ENCODE data around the gene ADAR.
A peak's percentile ranks its signal among the peaks of the same experiment; 100 is the strongest.

ADAR gene

GRCh38 chr1:154556422-154556821, 51.6 kb downstream of the ADAR start:
- no peak overlapping the region for H3K23ac ChIP-seq (ENCODE audit: low read depth, low read length, poor library complexity)
- H3K79me1 ChIP-seq (ENCODE audit: low read depth, low read length) = peaks cover 4% of the 10 kb centered on the region
- H3K4me2 ChIP-seq (ENCODE audit: insufficient read depth, low read length, poor library complexity, severe bottlenecking) = peak overlapping the region; percentile 35
- H2BK120ac ChIP-seq (ENCODE audit: low read depth, low read length) = no peak overlapping the region
- no peak overlapping the region for H3K27ac ChIP-seq (replicated peaks; ENCODE audit: low read length)
- H2BK12ac ChIP-seq (ENCODE audit: low read length) = no peak overlapping the region
- H4K8ac ChIP-seq (ENCODE audit: low read depth, low read length) = no peak overlapping the region
- no peak overlapping the region for H2AK5ac ChIP-seq (ENCODE audit: low read depth, low read length)
- peak overlapping the region in 1 of 2 donors; percentile 83 for H3K4me3 ChIP-seq (ENCODE audit: low read length in 2 of 2)
- no peak for DNase-seq (ENCODE audit: low spot score)
- no peaks in the 10 kb centered on the region for H3K9me3 ChIP-seq (replicated peaks in 1 of 2; ENCODE audit: control insufficient read depth in 2 of 2, insufficient read depth in 1 of 2, low read depth in 1 of 2, low read length in 2 of 2)
- H2BK5ac ChIP-seq (ENCODE audit: low read length) = no peak overlapping the region
- H2BK15ac ChIP-seq (ENCODE audit: low read length) = no peak overlapping the region
- no peak overlapping the region for H3K14ac ChIP-seq (ENCODE audit: low read length)
- no peaks in the 10 kb centered on the region for H3K27me3 ChIP-seq (ENCODE audit: control insufficient read depth in 3 of 3, insufficient read depth in 3 of 3, low read depth in 1 of 3, low read length in 3 of 3)
- H3K4ac ChIP-seq (ENCODE audit: low read length) = no peak overlapping the region
- H3K36me3 ChIP-seq (replicated peaks in 1 of 2; ENCODE audit: control insufficient read depth in 2 of 2, insufficient read depth in 2 of 2, low read length in 2 of 2) = peaks cover 39 to 54% of the 10 kb centered on the region in 2 donors
- no peak overlapping the region for H3K18ac ChIP-seq (ENCODE audit: low read length)
- H4K91ac ChIP-seq (ENCODE audit: low read depth, low read length, poor library complexity) = no peak overlapping the region
- H3K9ac ChIP-seq (ENCODE audit: low read depth, low read length, poor library complexity) = no peak overlapping the region
- peaks cover 17% of the 10 kb centered on the region in 2 donors for H3K4me1 ChIP-seq (ENCODE audit: control insufficient read depth in 2 of 2, insufficient read depth in 1 of 2, low read depth in 1 of 2, low read length in 2 of 2)
- H2AFZ ChIP-seq (ENCODE audit: low read length) = no peak overlapping the region
- no CpG with 5 or more reads among the region's 4 CpGs for WGBS, 2 donors (ENCODE audit: extremely low coverage in 2 of 2, insufficient read length in 2 of 2, insufficient replicate concordance in 1 of 2)

- Histone ChIP-seq H3K9ac (ENCODE audit: low read depth, low read length, poor library complexity) (no peak overlapping the region), H3K27me3 (ENCODE audit: control insufficient read depth in 3 of 3, insufficient read depth in 3 of 3, low read depth in 1 of 3, low read length in 3 of 3) (no peaks in the 10 kb centered on the region), H4K91ac (ENCODE audit: low read depth, low read length, poor library complexity) (no peak overlapping the region), H2AK5ac (ENCODE audit: low read depth, low read length) (no peak overlapping the region), H3K4me1 (ENCODE audit: control insufficient read depth in 2 of 2, insufficient read depth in 1 of 2, low read depth in 1 of 2, low read length in 2 of 2) (peaks cover 15 to 16% of the 10 kb centered on the region in 2 donors), H3K4ac (ENCODE audit: low read length) (no peak overlapping the region), H2BK12ac (ENCODE audit: low read length) (no peak overlapping the region), H3K23ac (ENCODE audit: low read depth, low read length, poor library complexity) (no peak overlapping the region), H4K8ac (ENCODE audit: low read depth, low read length) (no peak overlapping the region), H3K27ac (replicated peaks; ENCODE audit: low read length) (no peak overlapping the region), H3K14ac (ENCODE audit: low read length) (no peak overlapping the region), H2BK5ac (ENCODE audit: low read length) (no peak overlapping the region), H3K4me3 (ENCODE audit: low read length in 2 of 2) (no peak overlapping the region), H3K9me3 (replicated peaks in 1 of 2; ENCODE audit: control insufficient read depth in 2 of 2, insufficient read depth in 1 of 2, low read depth in 1 of 2, low read length in 2 of 2) (no peaks in the 10 kb centered on the region), H3K79me1 (ENCODE audit: low read depth, low read length) (peaks cover 4% of the 10 kb centered on the region), H3K18ac (ENCODE audit: low read length) (no peak overlapping the region), H2AFZ (ENCODE audit: low read length) (no peak overlapping the region), H2BK15ac (ENCODE audit: low read length) (no peak overlapping the region), H3K36me3 (replicated peaks in 1 of 2; ENCODE audit: control insufficient read depth in 2 of 2, insufficient read depth in 2 of 2, low read length in 2 of 2) (peaks cover 63 to 85% of the 10 kb centered on the region in 2 donors), H2BK120ac (ENCODE audit: low read depth, low read length) (no peak overlapping the region), H3K4me2 (ENCODE audit: insufficient read depth, low read length, poor library complexity, severe bottlenecking) (no peak overlapping the region)
- no peak for DNase-seq (ENCODE audit: low spot score)
- no CpG with 5 or more reads among the region's 12 CpGs for WGBS, 2 donors (ENCODE audit: extremely low coverage in 2 of 2, insufficient read length in 2 of 2, insufficient replicate concordance in 1 of 2)
These were observed 54.6 kb downstream of the ADAR start for GRCh38 chr1:154553056-154554030.

GRCh38 chr1:154552036-154552435, 56.0 kb downstream of the ADAR start:
- no CpG with 5 or more reads among the region's 6 CpGs for WGBS, 2 donors (ENCODE audit: extremely low coverage in 2 of 2, insufficient read length in 2 of 2, insufficient replicate concordance in 1 of 2)
- Histone ChIP-seq H3K4me1 (ENCODE audit: control insufficient read depth in 2 of 2, insufficient read depth in 1 of 2, low read depth in 1 of 2, low read length in 2 of 2) (peaks cover 9 to 11% of the 10 kb centered on the region in 2 donors), H2BK15ac (ENCODE audit: low read length) (no peak overlapping the region), H3K23ac (ENCODE audit: low read depth, low read length, poor library complexity) (no peak overlapping the region), H3K14ac (ENCODE audit: low read length) (no peak overlapping the region), H3K79me1 (ENCODE audit: low read depth, low read length) (no peaks in the 10 kb centered on the region), H3K9me3 (replicated peaks in 1 of 2; ENCODE audit: control insufficient read depth in 2 of 2, insufficient read depth in 1 of 2, low read depth in 1 of 2, low read length in 2 of 2) (no peaks in the 10 kb centered on the region), H3K4me3 (ENCODE audit: low read length in 2 of 2) (no peak overlapping the region), H4K8ac (ENCODE audit: low read depth, low read length) (no peak overlapping the region), H4K91ac (ENCODE audit: low read depth, low read length, poor library complexity) (no peak overlapping the region), H3K4ac (ENCODE audit: low read length) (no peak overlapping the region), H3K36me3 (replicated peaks in 1 of 2; ENCODE audit: control insufficient read depth in 2 of 2, insufficient read depth in 2 of 2, low read length in 2 of 2) (peaks cover 63 to 89% of the 10 kb centered on the region in 2 donors), H3K18ac (ENCODE audit: low read length) (no peak overlapping the region), H2BK12ac (ENCODE audit: low read length) (no peak overlapping the region), H3K9ac (ENCODE audit: low read depth, low read length, poor library complexity) (no peak overlapping the region), H2AFZ (ENCODE audit: low read length) (no peak overlapping the region), H3K27ac (replicated peaks; ENCODE audit: low read length) (no peak overlapping the region), H2BK120ac (ENCODE audit: low read depth, low read length) (no peak overlapping the region), H2AK5ac (ENCODE audit: low read depth, low read length) (no peak overlapping the region), H3K27me3 (ENCODE audit: control insufficient read depth in 3 of 3, insufficient read depth in 3 of 3, low read depth in 1 of 3, low read length in 3 of 3) (no peaks in the 10 kb centered on the region), H2BK5ac (ENCODE audit: low read length) (no peak overlapping the region), H3K4me2 (ENCODE audit: insufficient read depth, low read length, poor library complexity, severe bottlenecking) (no peak overlapping the region)
- no peak for DNase-seq (ENCODE audit: low spot score)

GRCh38 chr1:154551474-154551873, 56.5 kb downstream of the ADAR start:
- DNase-seq (ENCODE audit: low spot score) = no peak
- H3K9ac ChIP-seq (ENCODE audit: low read depth, low read length, poor library complexity) = no peak overlapping the region
- no peak overlapping the region for H3K4me2 ChIP-seq (ENCODE audit: insufficient read depth, low read length, poor library complexity, severe bottlenecking)
- H3K9me3 ChIP-seq (replicated peaks in 1 of 2; ENCODE audit: control insufficient read depth in 2 of 2, insufficient read depth in 1 of 2, low read depth in 1 of 2, low read length in 2 of 2) = no peaks in the 10 kb centered on the region
- no peak overlapping the region for H3K14ac ChIP-seq (ENCODE audit: low read length)
- no peak overlapping the region for H2BK120ac ChIP-seq (ENCODE audit: low read depth, low read length)
- WGBS, 2 donors (ENCODE audit: extremely low coverage in 2 of 2, insufficient read length in 2 of 2, insufficient replicate concordance in 1 of 2) = no CpG with 5 or more reads among the region's 4 CpGs
- no peak overlapping the region for H3K4ac ChIP-seq (ENCODE audit: low read length)
- peaks cover 63 to 85% of the 10 kb centered on the region in 2 donors for H3K36me3 ChIP-seq (replicated peaks in 1 of 2; ENCODE audit: control insufficient read depth in 2 of 2, insufficient read depth in 2 of 2, low read length in 2 of 2)
- no peak overlapping the region for H2BK12ac ChIP-seq (ENCODE audit: low read length)
- no peak overlapping the region for H4K8ac ChIP-seq (ENCODE audit: low read depth, low read length)
- peaks cover 5% of the 10 kb centered on the region in 2 donors for H3K4me1 ChIP-seq (ENCODE audit: control insufficient read depth in 2 of 2, insufficient read depth in 1 of 2, low read depth in 1 of 2, low read length in 2 of 2)
- no peak overlapping the region for H3K23ac ChIP-seq (ENCODE audit: low read depth, low read length, poor library complexity)
- no peaks in the 10 kb centered on the region for H3K27me3 ChIP-seq (ENCODE audit: control insufficient read depth in 3 of 3, insufficient read depth in 3 of 3, low read depth in 1 of 3, low read length in 3 of 3)
- no peak overlapping the region for H3K27ac ChIP-seq (replicated peaks; ENCODE audit: low read length)
- H2BK15ac ChIP-seq (ENCODE audit: low read length) = no peak overlapping the region
- no peak overlapping the region for H2BK5ac ChIP-seq (ENCODE audit: low read length)
- H4K91ac ChIP-seq (ENCODE audit: low read depth, low read length, poor library complexity) = no peak overlapping the region
- no peaks in the 10 kb centered on the region for H3K79me1 ChIP-seq (ENCODE audit: low read depth, low read length)
- H3K18ac ChIP-seq (ENCODE audit: low read length) = no peak overlapping the region
- no peak overlapping the region for H2AFZ ChIP-seq (ENCODE audit: low read length)
- H2AK5ac ChIP-seq (ENCODE audit: low read depth, low read length) = no peak overlapping the region
- no peak overlapping the region for H3K4me3 ChIP-seq (ENCODE audit: low read length in 2 of 2)
